BE2C (cell line): Measurements from ENCODE around the gene SCD. TPM values are rescaled to one million over a fixed set of nuclear protein-coding genes. Genes with fewer than 3 reads are reported as not detected.
"Not testable (repeated sequence)": the region's sequence is repeated elsewhere in the genome, so short reads cannot be mapped to it uniquely, and the experiment has no call there.

ENCODE experiments used
- DNase-seq: peaks from one replicate; pipeline ENCODE4 v3.0.0-alpha.2; 2020
- H3K27me3 ChIP-seq: fragments of 250-450 bp; sonication (Bioruptor Pico); 2 replicates; pipeline ENCODE4 v1.5.1; 2020; ENCODE audit warnings: mild to moderate bottlenecking
- H3K36me3 ChIP-seq: fragments of 250-450 bp; sonication (Bioruptor Pico); 2 replicates; pipeline ENCODE4 v1.5.1; 2020; ENCODE audit warnings: mild to moderate bottlenecking
- H3K4me1 ChIP-seq: fragments of 250-450 bp; sonication (Bioruptor Pico); 2 replicates; pipeline ENCODE4 v1.5.1; 2020
- H3K4me3 ChIP-seq: 2 replicates; pipeline ENCODE4 v1.5.1; 2011; ENCODE audit warnings: low read depth, low read length
- H3K9me3 ChIP-seq: fragments of 250-450 bp; sonication (Bioruptor Pico); 2 replicates; pipeline ENCODE4 v1.5.1; 2020
- polyA plus RNA-seq: library from polyadenylated mRNA; unstranded; fragments of >200 nt; gene quantifications from one replicate; pipeline ENCODE4 v1.2.1, GENCODE V29; 2012; ENCODE audit warnings: low read depth, missing spikeins; ENCODE audit not compliant: insufficient read length, insufficient read depth
- TF ChIP-seq, protein P1 (sequence below): IDR thresholded peaks from 2 replicates; pipeline ENCODE4 v1.5.1; 2012; ENCODE audit warnings: mild to moderate bottlenecking, low read depth, low read length

SCD gene
- polyA plus RNA-seq: 240 TPM

GRCh38 chr10:100346765-100347567 is at the start of gene SCD:
SCD (plus strand) TSS chr10:100347233; CDS start chr10:100347505, 272 bp downstream.
- TF ChIP-seq, protein P1, sequence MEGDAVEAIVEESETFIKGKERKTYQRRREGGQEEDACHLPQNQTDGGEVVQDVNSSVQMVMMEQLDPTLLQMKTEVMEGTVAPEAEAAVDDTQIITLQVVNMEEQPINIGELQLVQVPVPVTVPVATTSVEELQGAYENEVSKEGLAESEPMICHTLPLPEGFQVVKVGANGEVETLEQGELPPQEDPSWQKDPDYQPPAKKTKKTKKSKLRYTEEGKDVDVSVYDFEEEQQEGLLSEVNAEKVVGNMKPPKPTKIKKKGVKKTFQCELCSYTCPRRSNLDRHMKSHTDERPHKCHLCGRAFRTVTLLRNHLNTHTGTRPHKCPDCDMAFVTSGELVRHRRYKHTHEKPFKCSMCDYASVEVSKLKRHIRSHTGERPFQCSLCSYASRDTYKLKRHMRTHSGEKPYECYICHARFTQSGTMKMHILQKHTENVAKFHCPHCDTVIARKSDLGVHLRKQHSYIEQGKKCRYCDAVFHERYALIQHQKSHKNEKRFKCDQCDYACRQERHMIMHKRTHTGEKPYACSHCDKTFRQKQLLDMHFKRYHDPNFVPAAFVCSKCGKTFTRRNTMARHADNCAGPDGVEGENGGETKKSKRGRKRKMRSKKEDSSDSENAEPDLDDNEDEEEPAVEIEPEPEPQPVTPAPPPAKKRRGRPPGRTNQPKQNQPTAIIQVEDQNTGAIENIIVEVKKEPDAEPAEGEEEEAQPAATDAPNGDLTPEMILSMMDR: no peak
- Histone ChIP-seq H3K36me3 (peaks cover 44% of the 10 kb centered on the region), H3K4me3 (peak within 1 kb of the TSS; percentile 97), H3K4me1 (peaks cover 5% of the 10 kb centered on the region), H3K27me3 (no peaks in the 10 kb centered on the region), H3K9me3 (no peaks in the 10 kb centered on the region)
- peak; percentile 95 for DNase-seq

DNA sequence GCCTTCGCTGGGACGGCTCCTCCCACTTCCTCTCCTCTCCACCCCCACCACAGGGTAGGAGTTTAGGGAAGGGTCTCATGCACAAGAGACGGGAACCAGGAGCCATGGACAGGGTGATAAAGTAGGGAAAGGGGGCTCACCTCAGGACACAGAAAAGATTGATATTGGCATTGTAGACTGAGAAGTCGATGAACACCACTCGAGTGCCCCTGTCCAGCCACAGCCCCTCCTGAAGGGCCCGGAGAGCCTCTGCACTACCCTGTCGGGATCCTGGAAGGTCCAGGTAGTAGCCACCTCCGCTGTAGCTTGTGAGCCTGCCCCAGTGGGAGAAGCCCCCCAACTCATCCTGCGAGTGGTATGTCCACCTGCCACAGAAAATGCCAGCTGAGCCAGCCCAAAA is 49.8 kb upstream of the SCD start:
- Histone ChIP-seq H3K27me3 (peaks cover 6% of the 10 kb centered on the region; the same call in 1 of the 2 replicates), H3K4me3 (no peak overlapping the region), H3K9me3 (no peaks in the 10 kb centered on the region), H3K4me1 (no peaks in the 10 kb centered on the region), H3K36me3 (no peaks in the 10 kb centered on the region)
- TF ChIP-seq, protein P1: no peak
- no peak for DNase-seq

GRCh38 chr10:100301123-100301522 is 45.9 kb upstream of the SCD start:
- H3K4me3 ChIP-seq, H3K9me3 ChIP-seq, DNase-seq, H3K36me3 ChIP-seq, H3K4me1 ChIP-seq: not testable (repeated sequence)
- peaks cover 12% of the 10 kb centered on the region for H3K27me3 ChIP-seq

DNA sequence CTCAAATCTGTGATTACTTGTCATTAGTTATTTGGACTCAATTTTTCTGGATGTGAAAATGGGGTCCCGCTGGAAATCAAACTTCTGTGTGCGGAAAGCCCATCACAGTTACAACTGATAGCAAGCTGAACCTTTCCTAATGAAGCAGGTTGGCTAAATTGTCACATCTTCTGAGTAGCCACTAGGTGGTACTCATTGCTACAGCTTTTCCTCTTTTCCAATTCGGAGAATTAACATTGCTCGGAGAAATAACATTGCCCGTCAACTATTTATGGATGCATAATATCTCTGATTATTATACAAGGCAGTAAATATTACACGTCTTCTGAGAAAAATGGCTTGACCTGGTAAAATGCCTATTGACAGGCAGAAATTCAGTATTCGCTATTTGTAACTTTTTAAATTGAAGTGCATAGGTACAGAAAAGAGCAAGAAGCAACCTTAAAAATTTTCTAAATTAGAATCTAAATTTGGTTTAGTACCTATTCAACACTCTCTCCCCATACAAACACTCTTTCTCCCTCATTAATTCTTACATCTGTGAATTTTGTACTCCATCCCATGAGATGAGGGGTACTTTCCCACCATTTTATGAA is 43.2 kb upstream of the SCD start:
- no peak for DNase-seq
- Histone ChIP-seq H3K9me3 (no peaks in the 10 kb centered on the region), H3K27me3 (peaks cover 9% of the 10 kb centered on the region; the same call in 1 of the 2 replicates), H3K4me1 (no peaks in the 10 kb centered on the region), H3K36me3 (no peaks in the 10 kb centered on the region), H3K4me3 (no peak overlapping the region)
- TF ChIP-seq, protein P1: peak; percentile 74

DNA sequence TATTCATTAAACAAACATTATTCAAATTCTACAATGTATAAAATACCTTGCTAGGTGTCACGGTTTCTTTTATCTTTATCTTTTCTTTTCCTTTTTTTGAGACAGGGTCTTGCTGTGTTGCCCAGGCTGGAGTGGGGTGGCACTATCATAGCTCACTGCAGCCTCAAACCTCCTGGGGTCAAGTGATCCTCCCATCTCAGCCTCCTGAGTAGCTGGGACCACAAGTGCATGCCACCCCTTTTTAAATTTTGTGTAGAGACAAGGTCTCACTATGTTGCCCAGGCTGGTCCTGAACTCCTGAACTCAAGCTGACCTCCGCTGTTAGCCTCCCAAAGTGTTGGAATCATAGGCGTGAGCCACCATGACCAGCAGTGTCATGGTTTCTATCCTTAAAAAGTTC is 42.6 kb upstream of the SCD start:
- no peak for DNase-seq
- Histone ChIP-seq H3K4me3 (no peak overlapping the region), H3K27me3 (peaks cover 9% of the 10 kb centered on the region; the same call in 1 of the 2 replicates), H3K36me3 (no peaks in the 10 kb centered on the region), H3K4me1 (no peaks in the 10 kb centered on the region), H3K9me3 (no peaks in the 10 kb centered on the region)
- TF ChIP-seq, protein P1: no peak

DNA sequence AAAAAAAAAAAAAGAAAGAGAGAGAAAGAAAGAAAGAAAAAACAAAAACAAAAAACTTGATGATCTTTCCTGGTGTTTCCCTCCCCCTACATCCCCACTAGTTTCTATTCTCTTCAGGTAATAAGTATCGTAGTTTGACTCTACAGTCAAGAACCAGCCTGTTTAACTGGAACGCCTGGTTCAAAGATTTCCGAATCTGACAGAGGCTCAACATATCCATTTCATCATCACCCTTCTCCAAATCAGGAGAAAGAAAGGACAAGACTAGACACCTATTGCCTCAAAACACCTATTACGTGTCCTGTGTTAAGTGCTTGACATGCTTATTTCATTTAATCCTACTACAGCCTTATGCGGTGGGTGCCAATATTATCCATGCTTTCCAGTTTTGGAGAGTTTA is 40.2 kb upstream of the SCD start:
- H3K27me3 ChIP-seq: peaks cover 20% of the 10 kb centered on the region
- H3K4me3 ChIP-seq: no peak overlapping the region
- TF ChIP-seq, protein P1: no peak
- no peaks in the 10 kb centered on the region for H3K36me3 ChIP-seq
- no peak for DNase-seq
- H3K4me1 ChIP-seq: no peaks in the 10 kb centered on the region
- no peaks in the 10 kb centered on the region for H3K9me3 ChIP-seq
